SK-N-SH treated with all-trans-retinoic acid at 6 μM for 48 hours (cell line): ENCODE data around the gene AGBL1.
A peak's percentile ranks its signal among the peaks of the same experiment; 100 is the strongest.

Experiments used
- ATAC-seq: fragments of 200-7000 bp; cut with Tn5 transposase; 3 replicates; pipeline ENCODE4 v1.9.1; 2020; ENCODE audit warnings: mild to moderate bottlenecking, moderate library complexity
- ARNTL ChIP-seq: fragments of 450-650 bp; formaldehyde crosslinking; IDR thresholded peaks from 2 replicates; pipeline ENCODE4 v1.5.0; 2020; ENCODE audit warnings: low read depth, mild to moderate bottlenecking, moderate library complexity, borderline replicate concordance
- BACH2 ChIP-seq: fragments of 250-450 bp; sonication (Bioruptor Pico); IDR thresholded peaks from 2 replicates; pipeline ENCODE4 v1.9.0; 2021; ENCODE audit warnings: mild to moderate bottlenecking, borderline replicate concordance
- CSDC2 ChIP-seq: fragments of 250-450 bp; sonication (Bioruptor Pico); IDR thresholded peaks from 2 replicates; pipeline ENCODE4 v1.5.0; 2020; ENCODE audit warnings: mild to moderate bottlenecking, moderate library complexity
- ESRRG ChIP-seq: fragments of 250-450 bp; sonication (Bioruptor Pico); IDR thresholded peaks from 2 replicates; pipeline ENCODE4 v1.6.1; 2021; ENCODE audit warnings: mild to moderate bottlenecking
- GLIS3 ChIP-seq: fragments of 250-450 bp; sonication (Bioruptor Pico); IDR thresholded peaks from 2 replicates; pipeline ENCODE4 v1.5.0; 2020; ENCODE audit warnings: mild to moderate bottlenecking, moderate library complexity
- ISL1 ChIP-seq: fragments of 250-450 bp; sonication (Bioruptor Pico); IDR thresholded peaks from 2 replicates; pipeline ENCODE4 v2.1.2; 2022; ENCODE audit warnings: mild to moderate bottlenecking, moderate library complexity
- OSR1 ChIP-seq: fragments of 250-450 bp; sonication (Bioruptor Pico); IDR thresholded peaks from 2 replicates; pipeline ENCODE4 v1.8.0; 2022; ENCODE audit warnings: moderate library complexity, mild to moderate bottlenecking, inconsistent platforms
- PPARA ChIP-seq: fragments of 250-450 bp; sonication (Bioruptor Pico); IDR thresholded peaks from 2 replicates; pipeline ENCODE4 v1.5.0; 2020; ENCODE audit warnings: mild to moderate bottlenecking, borderline replicate concordance
- RARB ChIP-seq: fragments of 250-450 bp; sonication (Bioruptor Pico); IDR thresholded peaks from 2 replicates; pipeline ENCODE4 v1.8.0; 2021; ENCODE audit warnings: mild to moderate bottlenecking, moderate library complexity
- TCF4 ChIP-seq: fragments of 250-450 bp; sonication (Bioruptor Pico); IDR thresholded peaks from 2 replicates; pipeline ENCODE4 v1.8.0; 2021; ENCODE audit warnings: mild to moderate bottlenecking, moderate library complexity, borderline replicate concordance
- TOX ChIP-seq: fragments of 250-450 bp; sonication (Bioruptor Pico); IDR thresholded peaks from 2 replicates; pipeline ENCODE4 v1.8.0; 2021; ENCODE audit warnings: mild to moderate bottlenecking, moderate library complexity, borderline replicate concordance
- ZC3H10 ChIP-seq: fragments of 250-450 bp; sonication (Bioruptor Pico); IDR thresholded peaks from 2 replicates; pipeline ENCODE4 v1.5.1; 2021; ENCODE audit warnings: mild to moderate bottlenecking, moderate library complexity
- ZFP3 ChIP-seq: fragments of 250-450 bp; sonication (Bioruptor Pico); IDR thresholded peaks from 2 replicates; pipeline ENCODE4 v1.5.0; 2020; ENCODE audit warnings: mild to moderate bottlenecking, moderate library complexity
- ZFP30 ChIP-seq: fragments of 450-650 bp; formaldehyde crosslinking; IDR thresholded peaks from 2 replicates; pipeline ENCODE4 v1.5.0; 2022; ENCODE audit warnings: mild to moderate bottlenecking, moderate library complexity
- ZNF565 ChIP-seq: fragments of 450-650 bp; formaldehyde crosslinking; conservative IDR thresholded peaks from 2 replicates; pipeline ENCODE4 v1.5.0; 2020; ENCODE audit warnings: low read depth, mild to moderate bottlenecking, moderate library complexity
- ZNF70 ChIP-seq: fragments of 450-650 bp; formaldehyde crosslinking; IDR thresholded peaks from 2 replicates; pipeline ENCODE4 v1.5.0; 2020; ENCODE audit warnings: mild to moderate bottlenecking, moderate library complexity
- ZNF8 ChIP-seq: fragments of 450-650 bp; formaldehyde crosslinking; IDR thresholded peaks from 2 replicates; pipeline ENCODE4 v1.5.0; 2020; ENCODE audit warnings: mild to moderate bottlenecking, moderate library complexity
- TF ChIP-seq, protein P1 (sequence below): fragments of 250-450 bp; sonication (Bioruptor Pico); IDR thresholded peaks from 2 replicates; pipeline ENCODE4 v1.5.1; 2021; ENCODE audit warnings: mild to moderate bottlenecking, moderate library complexity
- TF ChIP-seq, protein P2 (sequence below): fragments of 250-450 bp; sonication (Bioruptor Pico); IDR thresholded peaks from 2 replicates; pipeline ENCODE4 v1.5.0; 2020; ENCODE audit warnings: mild to moderate bottlenecking, moderate library complexity
- TF ChIP-seq, protein P3 (sequence below): fragments of 250-450 bp; sonication (Bioruptor Pico); IDR thresholded peaks from 2 replicates; pipeline ENCODE4 v1.5.1; 2020; ENCODE audit warnings: low read depth, mild to moderate bottlenecking, moderate library complexity
- TF ChIP-seq, protein P4 (sequence below): fragments of 250-450 bp; sonication (Bioruptor Pico); IDR thresholded peaks from 2 replicates; pipeline ENCODE4 v1.8.0; 2020; ENCODE audit warnings: mild to moderate bottlenecking, moderate library complexity, borderline replicate concordance

The AGBL1 gene

DNA sequence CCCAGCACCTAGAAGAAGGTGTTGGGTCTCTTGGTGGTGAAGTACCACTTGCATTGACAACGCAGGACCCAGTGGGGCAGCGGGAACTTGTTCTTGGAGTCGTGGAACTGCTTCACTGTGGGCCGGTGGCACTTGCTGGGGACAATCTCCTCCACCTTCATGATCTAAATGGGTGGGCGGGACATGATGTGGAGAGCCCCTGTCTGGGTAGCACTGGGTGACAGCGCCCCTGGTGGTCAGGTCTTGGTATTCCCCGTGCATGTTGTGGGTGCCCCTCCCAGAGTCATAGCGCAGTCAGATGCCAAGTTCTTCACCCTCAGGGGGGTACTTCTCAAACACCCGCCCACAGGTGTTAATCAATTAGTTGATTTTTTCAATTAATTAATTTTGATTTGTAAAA, 60.2 kb downstream of the AGBL1 start:
- no peak for TF ChIP-seq ZNF8
- TF ChIP-seq ZNF70 (CRISPR knock-in tag): no peak
- no peak for TF ChIP-seq ZFP3 (CRISPR knock-in tag)
- TF ChIP-seq ESRRG (CRISPR knock-in tag): no peak
- TF ChIP-seq, protein P1, sequence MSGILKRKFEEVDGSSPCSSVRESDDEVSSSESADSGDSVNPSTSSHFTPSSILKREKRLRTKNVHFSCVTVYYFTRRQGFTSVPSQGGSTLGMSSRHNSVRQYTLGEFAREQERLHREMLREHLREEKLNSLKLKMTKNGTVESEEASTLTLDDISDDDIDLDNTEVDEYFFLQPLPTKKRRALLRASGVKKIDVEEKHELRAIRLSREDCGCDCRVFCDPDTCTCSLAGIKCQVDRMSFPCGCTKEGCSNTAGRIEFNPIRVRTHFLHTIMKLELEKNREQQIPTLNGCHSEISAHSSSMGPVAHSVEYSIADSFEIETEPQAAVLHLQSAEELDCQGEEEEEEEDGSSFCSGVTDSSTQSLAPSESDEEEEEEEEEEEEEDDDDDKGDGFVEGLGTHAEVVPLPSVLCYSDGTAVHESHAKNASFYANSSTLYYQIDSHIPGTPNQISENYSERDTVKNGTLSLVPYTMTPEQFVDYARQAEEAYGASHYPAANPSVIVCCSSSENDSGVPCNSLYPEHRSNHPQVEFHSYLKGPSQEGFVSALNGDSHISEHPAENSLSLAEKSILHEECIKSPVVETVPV (CRISPR knock-in tag): no peak
- no peak for TF ChIP-seq ARNTL (CRISPR knock-in tag)
- no peak for TF ChIP-seq BACH2 (CRISPR knock-in tag)
- no peak for TF ChIP-seq CSDC2 (CRISPR knock-in tag)
- ATAC-seq: no peak

DNA sequence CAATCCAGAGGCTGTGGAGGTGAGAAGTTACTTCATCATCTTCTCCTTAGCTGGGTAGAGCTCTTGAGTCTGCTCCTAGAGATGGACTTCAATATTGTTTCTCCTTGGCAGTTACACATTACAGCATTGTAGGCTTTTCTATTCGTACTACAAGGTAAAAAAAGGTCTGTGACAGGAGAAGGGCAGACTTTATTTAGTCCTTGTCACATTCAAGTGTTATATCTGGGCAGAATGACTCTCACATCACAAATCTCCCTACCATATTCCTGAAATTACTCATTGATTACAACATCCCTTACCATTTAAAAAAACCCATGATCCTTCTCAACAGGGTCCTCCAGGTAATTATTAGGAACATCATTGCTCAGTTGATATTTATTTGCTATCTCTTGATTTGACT, 75.0 kb downstream of the AGBL1 start:
- TF ChIP-seq ZC3H10 (CRISPR knock-in tag): no peak
- TF ChIP-seq ZFP30: no peak
- TF ChIP-seq, all 23 proteins: peak for 0
- no peak for ATAC-seq

DNA sequence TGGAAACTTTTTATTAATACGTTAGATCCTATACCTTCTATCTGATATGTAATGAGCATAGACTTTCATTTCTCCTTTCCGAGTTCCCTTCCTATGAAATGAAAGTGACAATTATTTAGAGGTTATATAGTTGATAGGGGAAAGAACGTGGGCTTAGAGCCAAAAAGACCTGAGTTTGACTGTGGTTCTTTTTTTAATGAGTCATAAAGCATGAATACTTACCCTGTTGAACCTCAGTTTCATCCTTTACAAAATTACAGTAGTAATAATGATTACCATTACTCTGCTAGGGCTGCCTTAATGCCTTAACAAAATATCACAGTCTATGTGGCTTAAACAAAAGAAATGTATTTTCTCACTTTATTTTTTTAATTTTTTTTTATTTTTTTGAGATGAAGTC, 75.9 kb downstream of the AGBL1 start:
- peak; percentile 53; the same call in 2 of the 3 replicates for ATAC-seq
- TF ChIP-seq ZNF70 (CRISPR knock-in tag): no peak
- no peak for TF ChIP-seq ZFP3 (CRISPR knock-in tag)
- TF ChIP-seq RARB (CRISPR knock-in tag): no peak
- TF ChIP-seq CSDC2 (CRISPR knock-in tag): no peak
- no peak for TF ChIP-seq PPARA (CRISPR knock-in tag)
- TF ChIP-seq ZFP30: no peak
- no peak for TF ChIP-seq ZNF8
- no peak for TF ChIP-seq TOX
- no peak for TF ChIP-seq TCF4 (CRISPR knock-in tag)
- TF ChIP-seq OSR1 (CRISPR knock-in tag): no peak
- TF ChIP-seq ESRRG (CRISPR knock-in tag): no peak
- TF ChIP-seq, protein P2, sequence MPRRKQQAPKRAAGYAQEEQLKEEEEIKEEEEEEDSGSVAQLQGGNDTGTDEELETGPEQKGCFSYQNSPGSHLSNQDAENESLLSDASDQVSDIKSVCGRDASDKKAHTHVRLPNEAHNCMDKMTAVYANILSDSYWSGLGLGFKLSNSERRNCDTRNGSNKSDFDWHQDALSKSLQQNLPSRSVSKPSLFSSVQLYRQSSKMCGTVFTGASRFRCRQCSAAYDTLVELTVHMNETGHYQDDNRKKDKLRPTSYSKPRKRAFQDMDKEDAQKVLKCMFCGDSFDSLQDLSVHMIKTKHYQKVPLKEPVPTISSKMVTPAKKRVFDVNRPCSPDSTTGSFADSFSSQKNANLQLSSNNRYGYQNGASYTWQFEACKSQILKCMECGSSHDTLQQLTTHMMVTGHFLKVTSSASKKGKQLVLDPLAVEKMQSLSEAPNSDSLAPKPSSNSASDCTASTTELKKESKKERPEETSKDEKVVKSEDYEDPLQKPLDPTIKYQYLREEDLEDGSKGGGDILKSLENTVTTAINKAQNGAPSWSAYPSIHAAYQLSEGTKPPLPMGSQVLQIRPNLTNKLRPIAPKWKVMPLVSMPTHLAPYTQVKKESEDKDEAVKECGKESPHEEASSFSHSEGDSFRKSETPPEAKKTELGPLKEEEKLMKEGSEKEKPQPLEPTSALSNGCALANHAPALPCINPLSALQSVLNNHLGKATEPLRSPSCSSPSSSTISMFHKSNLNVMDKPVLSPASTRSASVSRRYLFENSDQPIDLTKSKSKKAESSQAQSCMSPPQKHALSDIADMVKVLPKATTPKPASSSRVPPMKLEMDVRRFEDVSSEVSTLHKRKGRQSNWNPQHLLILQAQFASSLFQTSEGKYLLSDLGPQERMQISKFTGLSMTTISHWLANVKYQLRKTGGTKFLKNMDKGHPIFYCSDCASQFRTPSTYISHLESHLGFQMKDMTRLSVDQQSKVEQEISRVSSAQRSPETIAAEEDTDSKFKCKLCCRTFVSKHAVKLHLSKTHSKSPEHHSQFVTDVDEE: no peak
- TF ChIP-seq GLIS3 (CRISPR knock-in tag): no peak
- TF ChIP-seq, all 23 proteins: peak for 0

DNA sequence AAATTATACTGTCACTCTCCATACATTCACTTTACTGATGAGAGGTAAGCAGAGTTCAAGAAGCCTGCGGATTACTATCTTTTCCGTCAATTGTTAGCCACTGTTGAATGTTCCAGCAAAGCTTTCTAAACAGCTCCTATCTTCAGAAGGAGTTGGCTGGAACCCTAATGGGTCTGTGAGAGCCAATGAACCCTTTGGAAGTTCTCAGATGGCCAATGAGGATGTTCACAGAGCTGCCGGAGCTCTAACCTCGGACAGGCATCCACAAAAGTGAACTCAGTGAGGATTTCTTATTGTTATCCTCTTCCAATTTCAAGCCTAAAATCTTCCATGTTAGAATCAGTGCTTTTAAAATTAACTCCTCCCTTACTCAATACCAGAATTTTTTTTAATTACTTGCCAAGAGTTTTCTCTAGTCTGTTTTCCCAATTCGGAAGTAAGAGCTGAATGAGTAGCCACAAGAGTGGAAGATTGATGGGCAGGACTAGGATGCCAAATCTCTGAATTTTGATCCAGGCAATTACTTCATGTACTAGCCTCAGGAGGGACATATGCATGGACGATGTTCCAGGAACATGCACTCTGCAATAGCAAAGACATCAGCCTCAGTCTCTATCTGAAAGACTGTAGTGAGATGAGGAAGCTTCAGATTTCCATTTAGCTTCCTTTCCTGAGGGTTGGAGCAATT, 78.1 kb downstream of the AGBL1 start:
- no peak for ATAC-seq
- TF ChIP-seq GLIS3 (CRISPR knock-in tag) (no peak), RARB (CRISPR knock-in tag) (no peak), ARNTL (CRISPR knock-in tag) (no peak), TOX (no peak), ISL1 (no peak), CSDC2 (CRISPR knock-in tag) (no peak), ZNF565 (no peak), ZFP30 (no peak), ZNF8 (no peak), ZFP3 (CRISPR knock-in tag) (no peak), TCF4 (CRISPR knock-in tag) (no peak)
- TF ChIP-seq, protein P1 (CRISPR knock-in tag): no peak
- TF ChIP-seq, protein P3, sequence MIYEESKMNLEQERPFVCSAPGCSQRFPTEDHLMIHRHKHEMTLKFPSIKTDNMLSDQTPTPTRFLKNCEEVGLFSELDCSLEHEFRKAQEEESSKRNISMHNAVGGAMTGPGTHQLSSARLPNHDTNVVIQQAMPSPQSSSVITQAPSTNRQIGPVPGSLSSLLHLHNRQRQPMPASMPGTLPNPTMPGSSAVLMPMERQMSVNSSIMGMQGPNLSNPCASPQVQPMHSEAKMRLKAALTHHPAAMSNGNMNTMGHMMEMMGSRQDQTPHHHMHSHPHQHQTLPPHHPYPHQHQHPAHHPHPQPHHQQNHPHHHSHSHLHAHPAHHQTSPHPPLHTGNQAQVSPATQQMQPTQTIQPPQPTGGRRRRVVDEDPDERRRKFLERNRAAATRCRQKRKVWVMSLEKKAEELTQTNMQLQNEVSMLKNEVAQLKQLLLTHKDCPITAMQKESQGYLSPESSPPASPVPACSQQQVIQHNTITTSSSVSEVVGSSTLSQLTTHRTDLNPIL: no peak
- TF ChIP-seq, protein P4, sequence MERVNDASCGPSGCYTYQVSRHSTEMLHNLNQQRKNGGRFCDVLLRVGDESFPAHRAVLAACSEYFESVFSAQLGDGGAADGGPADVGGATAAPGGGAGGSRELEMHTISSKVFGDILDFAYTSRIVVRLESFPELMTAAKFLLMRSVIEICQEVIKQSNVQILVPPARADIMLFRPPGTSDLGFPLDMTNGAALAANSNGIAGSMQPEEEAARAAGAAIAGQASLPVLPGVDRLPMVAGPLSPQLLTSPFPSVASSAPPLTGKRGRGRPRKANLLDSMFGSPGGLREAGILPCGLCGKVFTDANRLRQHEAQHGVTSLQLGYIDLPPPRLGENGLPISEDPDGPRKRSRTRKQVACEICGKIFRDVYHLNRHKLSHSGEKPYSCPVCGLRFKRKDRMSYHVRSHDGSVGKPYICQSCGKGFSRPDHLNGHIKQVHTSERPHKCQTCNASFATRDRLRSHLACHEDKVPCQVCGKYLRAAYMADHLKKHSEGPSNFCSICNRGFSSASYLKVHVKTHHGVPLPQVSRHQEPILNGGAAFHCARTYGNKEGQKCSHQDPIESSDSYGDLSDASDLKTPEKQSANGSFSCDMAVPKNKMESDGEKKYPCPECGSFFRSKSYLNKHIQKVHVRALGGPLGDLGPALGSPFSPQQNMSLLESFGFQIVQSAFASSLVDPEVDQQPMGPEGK: no peak
